NCI-H69 (cell line): Measurements from ENCODE around the gene IL6ST.
A peak's percentile ranks its signal among the peaks of the same experiment; 100 is the strongest.
"Not testable (repeated sequence)": the region's sequence is repeated elsewhere in the genome, so short reads cannot be mapped to it uniquely, and the experiment has no call there.

Experiments
- DNase-seq: peaks from one replicate; lab custom pipeline; 2025; lab: John Stamatoyannopoulos, UW

IL6ST gene

GRCh38 chr5:55960779-55961178 lies 34.0 kb downstream of the IL6ST start:
- DNase-seq = no peak

DNA sequence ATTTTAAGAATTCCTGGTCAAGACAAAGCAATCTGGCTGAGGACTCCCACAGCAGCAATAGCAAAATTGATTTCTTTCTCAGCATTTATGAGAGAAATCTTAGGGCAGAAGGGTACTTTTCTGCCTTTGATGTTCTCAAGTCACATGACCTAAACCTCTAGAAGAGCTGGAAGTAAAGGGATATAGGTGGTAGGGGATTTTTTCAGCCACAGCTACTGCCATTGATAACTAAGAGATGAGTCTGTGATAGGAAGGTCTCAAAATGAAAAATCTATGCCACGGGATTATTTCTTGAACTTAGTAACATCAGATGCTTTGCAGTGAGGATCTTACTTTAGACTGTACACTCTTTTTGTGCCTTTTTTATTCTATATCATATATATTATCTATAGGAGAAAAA lies 35.6 kb downstream of the IL6ST start:
- no peak for DNase-seq

GRCh38 chr5:55941154-55941553 lies 53.6 kb downstream of the IL6ST start:
- DNase-seq = not testable (repeated sequence)

DNA sequence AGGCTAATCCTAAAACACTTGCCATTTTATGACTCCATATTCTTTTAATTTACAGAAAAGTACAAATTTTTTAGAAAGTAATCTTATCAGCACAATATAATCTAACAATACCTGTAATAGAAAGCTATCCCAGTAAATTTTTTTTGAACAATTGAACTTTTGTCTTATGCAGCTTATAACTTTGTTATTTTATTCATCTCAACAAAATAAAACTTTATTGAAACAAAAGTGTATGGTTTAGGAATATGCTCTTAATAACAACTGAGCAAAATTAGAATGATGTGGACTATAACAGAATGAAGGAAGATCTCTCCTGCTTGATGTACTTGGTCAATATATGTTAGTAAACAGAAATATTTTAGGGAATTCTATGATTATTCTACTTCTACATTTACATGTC lies 57.2 kb downstream of the IL6ST start:
- not testable (repeated sequence) for DNase-seq

- DNase-seq = peak; percentile 79
Measured at GRCh38 chr5:55936100-55936693, 58.6 kb downstream of the IL6ST start.

DNA sequence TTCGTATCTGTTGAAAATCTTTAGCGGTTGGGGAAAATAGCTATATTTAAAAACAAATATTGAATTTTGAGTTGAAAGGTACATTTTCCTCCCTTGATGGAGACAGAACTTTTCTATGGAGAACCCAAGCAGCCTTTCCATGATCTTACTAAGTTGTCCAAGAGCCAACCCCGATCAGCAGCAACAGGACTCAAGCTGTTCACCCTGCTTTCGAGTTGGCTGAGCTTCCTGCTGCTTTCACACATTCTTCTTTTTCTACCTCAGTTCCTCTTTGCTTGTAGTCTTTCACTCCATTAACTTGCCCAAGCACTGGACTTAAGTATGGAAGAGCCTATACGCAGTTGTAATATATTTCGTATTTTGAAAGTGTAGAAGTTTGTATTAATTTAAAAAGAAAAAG lies 59.4 kb downstream of the IL6ST start:
- DNase-seq = no peak

DNA sequence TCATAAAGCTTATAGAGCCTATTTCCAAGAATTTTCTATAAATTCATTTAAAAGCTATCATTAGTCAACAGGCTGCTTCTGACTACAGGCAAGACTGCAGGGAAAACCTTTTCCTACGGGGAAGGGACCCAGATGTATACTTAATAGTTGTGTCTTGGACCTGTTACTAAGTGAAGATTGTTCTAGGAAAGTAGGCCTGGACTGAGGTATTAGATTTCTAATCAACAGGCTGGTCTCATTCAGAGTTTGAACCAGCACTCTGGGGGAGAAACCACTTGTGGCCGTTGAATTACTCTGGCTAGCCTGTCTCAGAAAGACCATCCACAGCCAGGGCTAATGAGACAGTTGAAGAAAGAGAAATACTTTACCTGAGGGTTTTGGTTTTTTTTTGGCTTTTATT lies 60.0 kb downstream of the IL6ST start:
- no peak for DNase-seq

DNA sequence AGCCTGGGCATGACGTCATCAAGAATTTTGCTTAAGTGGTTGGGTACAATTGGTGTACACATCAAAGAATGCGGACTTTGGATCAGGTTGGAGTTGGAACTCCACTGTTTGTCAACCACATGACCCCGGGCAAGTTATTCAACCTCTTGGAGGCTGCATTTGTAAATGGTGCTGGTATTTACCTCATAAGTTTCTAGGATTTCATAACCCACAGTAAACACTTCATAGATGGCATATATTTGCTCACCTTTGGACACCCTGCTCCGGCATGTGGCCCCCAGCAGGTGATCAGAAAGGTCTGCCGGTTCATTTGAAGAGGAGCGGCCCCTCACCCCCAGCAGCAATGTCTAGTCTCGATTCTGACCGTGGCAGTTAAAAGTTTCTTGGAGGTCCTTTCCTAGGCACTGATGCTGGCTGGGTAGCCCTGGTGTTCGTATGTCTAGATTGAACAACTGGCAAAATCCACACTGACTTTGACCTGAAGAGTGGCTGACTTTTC lies 60.6 kb downstream of the IL6ST start:
- DNase-seq = peak; percentile 7

GRCh38 chr5:55933377-55934114 lies 61.2 kb downstream of the IL6ST start:
- no peak for DNase-seq

DNA sequence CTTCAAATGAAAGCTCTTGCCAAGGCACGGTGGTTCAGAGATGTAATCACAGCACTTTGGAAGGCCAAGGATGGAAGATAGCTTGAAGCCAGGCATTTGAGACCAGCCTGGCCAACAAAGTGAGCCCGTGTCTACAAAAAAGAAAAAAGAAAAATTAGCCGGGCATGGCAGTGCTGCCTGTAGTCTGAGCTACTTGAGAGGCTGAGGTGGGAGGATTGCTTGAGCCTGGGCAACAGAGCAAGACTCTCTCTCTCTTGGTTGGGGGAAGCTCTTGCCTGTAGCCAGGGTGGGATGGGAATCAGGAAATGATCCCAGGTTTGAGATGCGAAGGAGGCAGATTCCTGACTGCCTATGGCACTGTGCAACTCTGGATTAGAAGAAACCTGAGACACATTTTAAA lies 62.1 kb downstream of the IL6ST start:
- no peak for DNase-seq

DNA sequence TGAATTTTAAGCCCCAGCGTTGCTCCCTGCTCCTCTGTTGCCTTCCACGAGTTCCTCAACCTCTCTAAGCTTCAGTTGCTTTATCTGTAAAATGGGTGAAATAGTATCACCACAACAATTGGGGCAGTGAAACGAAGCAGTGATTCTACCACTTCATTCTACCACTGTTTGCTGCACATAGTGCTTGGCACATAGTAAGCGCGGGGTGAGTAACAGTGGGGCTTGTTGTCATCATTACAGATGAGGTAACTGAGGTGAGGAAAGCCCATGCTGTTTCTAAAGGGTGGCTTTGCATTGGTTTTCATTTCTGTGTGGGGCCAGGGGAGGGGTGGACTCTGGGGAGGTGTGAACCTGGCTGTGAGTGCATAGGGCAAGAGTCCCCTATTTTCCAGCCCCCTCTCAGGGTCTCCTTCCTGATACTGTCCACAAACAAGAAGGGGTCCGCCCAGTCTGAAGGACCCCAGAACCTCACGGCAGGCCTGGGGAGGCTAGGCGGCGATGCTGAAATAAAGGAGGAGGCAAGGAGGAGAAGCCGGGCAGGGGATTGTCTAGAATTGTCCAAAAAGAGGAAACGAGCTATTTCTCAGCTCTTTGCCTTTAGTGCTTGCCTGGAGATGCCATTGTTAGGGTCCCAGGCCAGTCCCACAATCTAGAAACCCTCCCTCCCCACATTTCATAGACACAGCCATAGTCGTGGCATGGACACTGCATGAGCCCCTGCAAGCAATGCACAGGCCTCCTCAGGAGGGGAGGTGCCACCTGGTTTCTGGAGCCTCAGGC lies 65.6 kb downstream of the IL6ST start:
- DNase-seq = no peak

- no peak for DNase-seq
Measured at GRCh38 chr5:55927861-55928655, 66.7 kb downstream of the IL6ST start.

DNA sequence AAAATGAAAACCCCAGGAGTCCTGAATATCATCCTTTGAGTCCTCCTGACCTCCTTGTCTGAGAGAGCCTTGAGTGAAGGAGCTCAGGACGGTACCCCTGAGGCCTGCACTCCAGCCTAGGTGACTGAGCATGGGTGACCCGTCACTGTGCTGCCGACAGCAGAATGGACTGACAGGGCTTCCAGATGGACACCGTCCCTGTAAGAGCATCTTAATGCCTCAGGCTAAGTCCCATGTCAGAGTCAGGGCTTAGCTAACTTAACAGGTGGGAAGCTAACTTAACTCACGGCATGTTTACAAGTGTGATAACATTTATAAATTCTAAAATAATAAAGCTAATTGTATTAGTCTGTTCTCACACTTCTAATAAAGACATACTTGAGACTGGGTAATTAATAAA lies 68.3 kb downstream of the IL6ST start:
- no peak for DNase-seq

GRCh38 chr5:55925712-55926111 lies 69.1 kb downstream of the IL6ST start:
- DNase-seq = no peak

DNA sequence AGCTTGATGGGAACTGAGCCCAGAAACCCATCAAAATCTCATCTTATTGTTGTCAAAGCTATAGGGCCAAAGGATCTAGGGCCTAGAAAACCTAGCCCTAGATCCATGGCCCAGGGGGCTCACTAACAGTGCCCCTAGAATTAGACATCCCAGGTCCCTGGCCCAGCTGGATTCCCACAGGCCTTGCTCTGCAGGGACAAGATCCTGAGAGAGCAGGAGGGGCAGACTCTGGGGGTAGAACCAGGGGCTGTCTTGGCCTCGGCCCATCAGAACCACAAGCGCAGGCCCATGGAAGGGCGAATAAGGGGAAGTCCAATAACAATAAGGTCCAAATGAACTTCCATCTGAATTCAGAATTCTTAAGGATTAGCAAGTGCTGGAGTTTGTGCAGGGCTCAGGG lies 69.6 kb downstream of the IL6ST start:
- no peak for DNase-seq

GRCh38 chr5:55924744-55925143 lies 70.0 kb downstream of the IL6ST start:
- DNase-seq = no peak

- DNase-seq = no peak
Measured at GRCh38 chr5:55923865-55924500, 70.8 kb downstream of the IL6ST start.

DNA sequence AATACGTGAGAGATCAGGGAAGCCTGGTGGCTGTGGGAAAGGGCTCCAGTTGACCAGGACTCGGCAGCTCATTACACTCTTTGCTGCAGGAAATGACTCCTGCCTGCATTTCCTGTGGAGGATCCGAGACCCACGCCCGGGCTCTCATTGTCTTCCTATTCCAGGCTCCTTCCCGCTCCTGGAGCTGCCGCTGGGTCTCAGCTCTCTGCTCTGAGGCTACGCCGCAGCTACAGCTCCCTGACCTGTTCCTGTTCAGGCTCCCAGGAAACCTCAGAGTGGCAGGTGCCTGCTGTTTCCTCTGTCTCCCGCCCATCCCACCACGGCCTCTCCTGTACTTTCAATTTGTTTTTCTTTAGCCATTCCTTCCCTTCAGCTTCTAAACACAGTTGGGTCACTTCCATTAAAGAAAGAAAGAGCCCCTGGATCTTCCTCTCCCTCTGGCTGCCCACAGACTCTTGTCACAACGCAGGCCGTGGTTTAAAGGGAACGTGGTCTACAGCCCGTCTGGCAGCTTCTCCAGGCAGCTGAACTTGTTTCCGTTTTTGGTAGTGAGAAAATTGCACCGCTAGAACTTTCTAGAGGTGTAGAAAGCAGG lies 71.5 kb downstream of the IL6ST start:
- peak; percentile 38 for DNase-seq

DNA sequence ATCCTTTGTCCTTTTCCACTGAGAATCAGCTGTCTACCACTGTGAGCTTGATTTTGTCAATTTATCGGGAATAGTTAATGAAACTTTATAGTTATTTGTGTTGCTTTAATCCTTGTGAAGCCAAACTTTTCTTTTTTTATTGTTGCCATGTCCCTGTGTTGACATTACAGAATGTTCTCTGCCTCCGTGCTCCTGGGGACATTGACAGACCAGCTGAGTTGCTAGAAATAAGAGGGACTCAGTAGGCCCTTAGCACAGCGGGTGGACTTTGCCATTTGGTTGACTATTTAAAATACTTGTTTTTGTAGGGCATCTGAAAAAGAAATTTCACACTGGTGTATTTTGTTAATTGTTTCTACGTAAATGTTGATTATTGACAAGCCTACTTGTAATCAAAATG lies 73.1 kb downstream of the IL6ST start:
- DNase-seq = no peak

- DNase-seq = no peak
Measured at GRCh38 chr5:55920784-55921183, 74.0 kb downstream of the IL6ST start.

DNA sequence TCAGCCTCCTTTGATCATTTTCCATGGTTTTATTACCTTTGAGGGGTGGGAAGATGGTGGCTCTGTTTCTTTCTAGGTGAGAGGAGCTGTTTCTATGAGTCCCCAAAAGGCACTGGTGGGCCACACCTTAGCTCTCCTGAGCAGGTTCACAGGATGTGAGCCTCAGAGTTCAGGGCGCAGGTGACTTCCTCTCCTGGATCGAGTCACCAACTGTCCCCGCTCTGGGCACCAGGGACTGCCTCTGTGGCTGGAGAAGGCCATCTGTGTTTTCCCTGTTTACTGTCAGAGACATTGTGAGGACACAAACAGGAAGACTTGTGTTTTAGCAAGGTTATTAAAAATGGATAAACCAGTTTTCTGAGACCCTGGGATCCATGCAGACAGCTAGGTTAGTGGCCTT lies 75.1 kb downstream of the IL6ST start:
- no peak for DNase-seq
